Gastrocnemius medialis (tissue), 4 donors: ENCODE results near the gene SETBP1. TPM values are rescaled to one million over a fixed set of nuclear protein-coding genes. Genes with fewer than 3 reads are reported as not detected.

Experiments
- ATAC-seq, 2 donors: fragments of 150-250 bp; one replicate each; pipeline ENCODE4 v1.9.1; 2016
- DNase-seq, 2 donors: peaks; one replicate each; pipeline ENCODE4 v3.0.0-alpha.2; 2019
- H3K27ac ChIP-seq, 4 donors: fragments of 200-600 bp; sonication (generic); 1 replicate in 1 of 4; 2 replicates in 3 of 4; pipeline ENCODE4 v1.5.1; 2016 to 2018; ENCODE audit warnings: mild to moderate bottlenecking in 2 of 4, moderate library complexity in 1 of 4
- H3K27me3 ChIP-seq, 3 donors: fragments of 200-600 bp; sonication (generic) in 2 of 3; 1 replicate in 1 of 3; 2 replicates in 2 of 3; pipeline versions ENCODE4 v1.5.1 to v1.6.0; 2016 to 2019; ENCODE audit warnings: mild to moderate bottlenecking in 1 of 3, moderate library complexity in 1 of 3
- H3K36me3 ChIP-seq, 2 donors: fragments of 200-600 bp; sonication (generic) in 1 of 2; one replicate each; pipeline ENCODE4 v1.5.1; 2017 to 2018
- H3K4me1 ChIP-seq, 2 donors: fragments of 200-600 bp; sonication (generic) in 1 of 2; one replicate each; pipeline ENCODE4 v1.5.1; 2016 to 2017; ENCODE audit warnings: mild to moderate bottlenecking in 2 of 2
- H3K4me3 ChIP-seq, 4 donors: fragments of 200-600 bp; sonication (generic) in 3 of 4; 1 replicate in 1 of 4; 2 replicates in 3 of 4; pipeline ENCODE4 v1.5.1; 2016 to 2019; ENCODE audit warnings: mild to moderate bottlenecking in 2 of 4
- H3K9me3 ChIP-seq, 3 donors: fragments of 200-600 bp; sonication (generic) in 2 of 3; 1 replicate in 1 of 3; 2 replicates in 2 of 3; pipeline ENCODE4 v1.5.1; 2016 to 2019
- CTCF ChIP-seq, 5 experiments: fragments of 450-650 bp in 3 of 5; fragments of 200-600 bp in 2 of 5; sonication (generic) in 2 of 5; IDR thresholded peaks in 4 of 5; conservative IDR thresholded peaks in 1 of 5; 1 replicate in 4 of 5; 2 replicates in 1 of 5; pipeline ENCODE4 v1.5.1; 2016 to 2019; ENCODE audit warnings: antibody characterized with exemption in 5 of 5, mild to moderate bottlenecking in 3 of 5, moderate library complexity in 3 of 5
- POLR2A ChIP-seq, 2 donors: fragments of 450-650 bp; IDR thresholded peaks; one replicate each; pipeline ENCODE4 v1.6.1; 2017; ENCODE audit warnings: antibody characterized with exemption in 2 of 2, mild to moderate bottlenecking in 2 of 2, moderate library complexity in 2 of 2
- in situ Hi-C, 4 donors: fragments of 200-750 bp; cut with MboI; loops; one replicate each; pipeline versions ENCODE4 v1.15.0 to v1.8.0; 2017; ENCODE audit warnings: low sequenced_read_pairs in 4 of 4
- intact Hi-C: fragments of 100-400 bp; cut with DNase I; formaldehyde crosslinking; loops from one replicate; pipeline ENCODE4 v1.15.1; 2023; ENCODE audit warnings: low total_unique reads
- total RNA-seq, 4 donors: library from RNA; depleted of rRNA; stranded (reverse); fragments of >200 nt; gene quantifications; one replicate each; pipeline versions ENCODE4 v1.1.0 to v1.2.3, GENCODE V29; 2016

Gene SETBP1
- total RNA-seq, 4 donors from 2014 or later: 9.2 to 20.0 (median 15.3) TPM

GRCh38 chr18:44679056-44679913, 1.4 kb upstream of the SETBP1 start:
- Histone ChIP-seq H3K36me3 (no peaks in the 10 kb centered on the region), H3K4me3 (peak overlapping the region; percentile 58 to 83 (median 79)), H3K9me3 (no peaks in the 10 kb centered on the region), H3K27me3 (no peaks in the 10 kb centered on the region), H3K4me1 (peaks cover 29 to 32% of the 10 kb centered on the region in 2 donors), H3K27ac (peak overlapping the region; percentile 86 to 100 (median 96))
- TF ChIP-seq CTCF (IDR thresholded peaks at IDR 0.05 in 4 of 5, conservative IDR thresholded peaks at IDR 0.05 in 1 of 5) (peak; percentile 34 to 73 (median 70)), POLR2A (IDR thresholded peaks at IDR 0.05) (peak; percentile 89 to 91)
- ATAC-seq (peak; percentile 75 to 79), DNase-seq (peak; percentile 84 to 87)
- in situ Hi-C loops: loop anchor here (5.0 to 25.0 kb wide), 6 partner anchors 108 to 706 kb away; no protein-coding TSS in a partner anchor
- intact Hi-C loops: loop anchor here (1.0 kb wide), 4 partner anchors 65 to 645 kb away; no protein-coding TSS in a partner anchor

GRCh38 chr18:44679914-44680272, 795 bp upstream of the SETBP1 start:
- ATAC-seq (peak; percentile 21 to 27), DNase-seq (peak; percentile 55 to 70)
- Histone ChIP-seq H3K27me3 (no peaks in the 10 kb centered on the region), H3K27ac (peak overlapping the region; percentile 86 to 100 (median 96)), H3K9me3 (no peaks in the 10 kb centered on the region), H3K4me3 (peak overlapping the region; percentile 58 to 83 (median 79)), H3K36me3 (no peaks in the 10 kb centered on the region), H3K4me1 (peaks cover 35% of the 10 kb centered on the region in 2 donors)
- in situ Hi-C loops (loop anchor here (5.0 to 25.0 kb wide), 6 partner anchors 107 to 705 kb away; no protein-coding TSS in a partner anchor), intact Hi-C loops (loop anchor here (1.0 to 10.0 kb wide), 7 partner anchors 64 to 705 kb away; no protein-coding TSS in a partner anchor)
- TF ChIP-seq POLR2A (IDR thresholded peaks at IDR 0.05) (no peak), CTCF (IDR thresholded peaks at IDR 0.05 in 4 of 5, conservative IDR thresholded peaks at IDR 0.05 in 1 of 5) (no peak)

GRCh38 chr18:44681076-44681970, 635 bp downstream of the SETBP1 start:
- no peaks in the 10 kb centered on the region for H3K36me3 ChIP-seq
- peak overlapping the region; percentile 58 to 83 (median 79) for H3K4me3 ChIP-seq
- DNase-seq: no peak
- ATAC-seq: no peak
- no peaks in the 10 kb centered on the region for H3K9me3 ChIP-seq
- H3K27ac ChIP-seq: peak overlapping the region; percentile 86 to 100 (median 96)
- in situ Hi-C loops (loop anchor here in 1 of 4 donors (25.0 kb wide), 1 partner anchor 106 kb away; no protein-coding TSS in a partner anchor), intact Hi-C loops (loop anchor here (2.0 to 10.0 kb wide), 3 partner anchors 121 to 703 kb away; no protein-coding TSS in a partner anchor)
- TF ChIP-seq POLR2A (IDR thresholded peaks at IDR 0.05) (no peak), CTCF (IDR thresholded peaks at IDR 0.05 in 4 of 5, conservative IDR thresholded peaks at IDR 0.05 in 1 of 5) (no peak)
- no peaks in the 10 kb centered on the region for H3K27me3 ChIP-seq
- H3K4me1 ChIP-seq: peaks cover 40 to 43% of the 10 kb centered on the region in 2 donors

GRCh38 chr18:44682201-44682870, 1.6 kb downstream of the SETBP1 start:
- H3K27me3 ChIP-seq: no peaks in the 10 kb centered on the region
- in situ Hi-C loops: loop anchor here in 1 of 4 donors (25.0 kb wide), 1 partner anchor 105 kb away; no protein-coding TSS in a partner anchor
- intact Hi-C loops: loop anchor here (2.0 to 10.0 kb wide), 3 partner anchors 50 to 702 kb away; no protein-coding TSS in a partner anchor
- H3K27ac ChIP-seq: peak overlapping the region; percentile 86 to 100 (median 96)
- peaks cover 45% of the 10 kb centered on the region in 2 donors for H3K4me1 ChIP-seq
- DNase-seq: peak in 1 of 2 donors; percentile 41
- H3K9me3 ChIP-seq: no peaks in the 10 kb centered on the region
- no peak for TF ChIP-seq POLR2A (IDR thresholded peaks at IDR 0.05)
- TF ChIP-seq CTCF (IDR thresholded peaks at IDR 0.05 in 4 of 5, conservative IDR thresholded peaks at IDR 0.05 in 1 of 5): no peak
- ATAC-seq: peak in 1 of 2 donors; percentile 5
- peak overlapping the region; percentile 58 to 83 (median 79) for H3K4me3 ChIP-seq
- no peaks in the 10 kb centered on the region for H3K36me3 ChIP-seq
